ENCODE data around the gene ZFYVE19.
A peak's percentile ranks its signal among the peaks of the same experiment; 100 is the strongest.

Gene ZFYVE19

DNA sequence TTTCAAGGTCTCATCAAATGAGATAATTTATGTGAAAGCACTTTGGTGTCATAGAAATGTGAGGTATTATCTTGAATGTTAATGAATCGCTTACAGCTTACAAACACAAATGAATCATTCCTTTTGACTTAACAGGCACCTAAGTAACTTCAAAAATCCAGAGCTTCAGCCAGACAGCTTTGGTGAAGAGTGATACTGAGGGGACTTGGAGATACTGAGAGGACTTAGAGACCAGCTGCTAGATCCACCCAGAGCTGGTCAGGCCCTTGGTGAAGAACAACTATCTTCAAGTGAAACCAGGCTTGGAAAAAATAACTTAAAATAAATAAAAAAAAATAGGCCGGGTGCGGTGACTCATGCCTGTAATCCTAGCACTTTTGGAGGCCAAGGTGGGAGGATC is 16.2 kb upstream of the ZFYVE19 start:
- Mint-ChIP-seq H3K9me3 (no peaks in the 10 kb centered on the region), H3K27ac (no peak overlapping the region), H3K4me3 (no peak overlapping the region), H3K4me1 (peaks cover 46% of the 10 kb centered on the region), H3K27me3 (no peaks in the 10 kb centered on the region), H3K36me3 (ENCODE audit: low read depth) (peaks cover 10% of the 10 kb centered on the region)
- DNase-seq, result no peak
- no peak for ATAC-seq

- peaks cover 10% of the 10 kb centered on the region for H3K36me3 Mint-ChIP-seq (ENCODE audit: low read depth)
- no peak for ATAC-seq
- no peak overlapping the region for H3K27ac Mint-ChIP-seq
- DNase-seq, result no peak
- H3K4me3 Mint-ChIP-seq, result no peak overlapping the region
- no peaks in the 10 kb centered on the region for H3K9me3 Mint-ChIP-seq
- H3K4me1 Mint-ChIP-seq, result peaks cover 37% of the 10 kb centered on the region
- H3K27me3 Mint-ChIP-seq, result no peaks in the 10 kb centered on the region
These were observed 14.5 kb upstream of the ZFYVE19 start for GRCh38 chr15:40792394-40792793.

- H3K36me3 Mint-ChIP-seq (ENCODE audit: low read depth), result peaks cover 18% of the 10 kb centered on the region
- DNase-seq (no peak), ATAC-seq (peak; percentile 51)
- H3K27me3 Mint-ChIP-seq, result no peaks in the 10 kb centered on the region
- H3K4me1 Mint-ChIP-seq, result peaks cover 35% of the 10 kb centered on the region
- H3K27ac Mint-ChIP-seq, result peak overlapping the region; percentile 12
- no peaks in the 10 kb centered on the region for H3K9me3 Mint-ChIP-seq
- H3K4me3 Mint-ChIP-seq, result no peak overlapping the region
These were observed 13.5 kb upstream of the ZFYVE19 start for GRCh38 chr15:40793216-40793989.

GRCh38 chr15:40796041-40796440 is 10.8 kb upstream of the ZFYVE19 start:
- DNase-seq (no peak), ATAC-seq (no peak)
- Mint-ChIP-seq H3K27me3 (no peaks in the 10 kb centered on the region), H3K27ac (no peak overlapping the region), H3K9me3 (no peaks in the 10 kb centered on the region), H3K4me3 (no peak overlapping the region), H3K36me3 (ENCODE audit: low read depth) (peaks cover 19% of the 10 kb centered on the region), H3K4me1 (peaks cover 35% of the 10 kb centered on the region)

DNA sequence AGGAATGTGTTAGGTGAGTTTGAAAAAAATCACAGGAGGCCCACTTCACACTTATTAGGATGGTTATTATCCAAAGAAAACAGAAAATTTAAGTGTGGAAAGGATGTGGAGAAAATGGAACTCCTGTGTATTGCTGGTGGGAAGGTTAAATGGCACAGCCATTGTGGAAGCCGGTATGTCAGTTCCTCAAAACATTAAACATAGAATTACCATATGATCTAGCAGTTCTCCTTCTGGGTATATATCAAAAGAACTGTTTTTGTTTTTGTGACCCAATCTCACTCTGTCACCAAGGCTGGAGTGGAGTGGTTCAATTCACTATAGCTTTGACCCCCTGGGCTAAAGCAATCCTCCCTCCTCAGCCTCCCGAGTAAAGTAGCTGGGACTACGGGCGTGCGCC is 10.4 kb upstream of the ZFYVE19 start:
- Mint-ChIP-seq H3K4me3 (no peak overlapping the region), H3K27ac (no peak overlapping the region)
- DNase-seq, result no peak

DNA sequence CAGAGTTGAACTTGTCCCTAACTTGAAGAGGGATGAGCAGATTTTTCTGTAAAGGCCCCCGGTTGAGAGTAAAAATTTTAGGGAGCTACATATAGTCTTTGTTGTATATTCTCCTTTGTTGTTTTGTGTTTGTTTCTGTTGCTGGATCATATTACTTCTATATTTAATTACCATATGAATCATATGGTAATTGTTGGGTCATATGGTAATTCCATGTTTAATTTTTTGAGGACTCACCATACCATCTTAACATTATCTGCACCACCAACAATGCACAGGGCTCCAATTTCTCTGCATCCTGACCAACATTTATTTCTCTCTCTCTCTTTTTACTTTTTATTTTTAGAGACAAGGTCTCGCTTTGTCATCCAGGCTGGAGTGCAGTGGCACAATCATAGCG is 7.4 kb upstream of the ZFYVE19 start:
- no peak overlapping the region for H3K4me3 Mint-ChIP-seq
- H3K27ac Mint-ChIP-seq, result no peak overlapping the region
- peaks cover 36% of the 10 kb centered on the region for H3K4me1 Mint-ChIP-seq
- ATAC-seq (no peak), DNase-seq (no peak)
- H3K36me3 Mint-ChIP-seq (ENCODE audit: low read depth), result peaks cover 17% of the 10 kb centered on the region
- no peaks in the 10 kb centered on the region for H3K27me3 Mint-ChIP-seq
- no peaks in the 10 kb centered on the region for H3K9me3 Mint-ChIP-seq

More for the DNA sequence above, 10.4 kb upstream of the ZFYVE19 start:
- peaks cover 19% of the 10 kb centered on the region for H3K36me3 Mint-ChIP-seq (ENCODE audit: low read depth)
- H3K27me3 Mint-ChIP-seq, result no peaks in the 10 kb centered on the region
- ATAC-seq, result no peak
- no peaks in the 10 kb centered on the region for H3K9me3 Mint-ChIP-seq
- H3K4me1 Mint-ChIP-seq, result peaks cover 38% of the 10 kb centered on the region

DNA sequence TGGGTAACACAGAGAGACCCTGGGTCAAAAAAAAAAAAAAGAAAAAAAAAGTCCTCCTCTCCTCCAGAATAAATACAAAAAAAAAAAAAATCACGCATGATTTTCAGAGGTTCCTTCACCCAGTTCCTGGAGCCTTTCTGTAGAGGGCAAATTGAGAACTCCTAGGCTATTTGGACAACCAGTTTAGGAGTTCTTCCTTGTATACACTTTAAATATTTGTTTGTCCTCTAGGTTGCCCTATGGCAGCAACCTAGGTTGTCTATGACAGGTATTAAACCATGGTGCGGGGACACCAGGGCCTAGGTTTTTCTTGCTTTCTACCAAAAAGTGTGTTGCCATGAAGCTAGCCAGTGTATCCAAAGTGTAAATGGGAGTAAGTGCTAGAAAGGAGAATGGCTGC is 3.8 kb upstream of the ZFYVE19 start:
- ATAC-seq (no peak), DNase-seq (no peak)
- H3K36me3 Mint-ChIP-seq (ENCODE audit: low read depth), result peaks cover 17% of the 10 kb centered on the region
- H3K27me3 Mint-ChIP-seq, result no peaks in the 10 kb centered on the region
- no peak overlapping the region for H3K27ac Mint-ChIP-seq
- no peaks in the 10 kb centered on the region for H3K9me3 Mint-ChIP-seq
- peaks cover 36% of the 10 kb centered on the region for H3K4me1 Mint-ChIP-seq
- H3K4me3 Mint-ChIP-seq, result no peak overlapping the region

GRCh38 chr15:40803688-40804087 is 3.2 kb upstream of the ZFYVE19 start:
- H3K36me3 Mint-ChIP-seq (ENCODE audit: low read depth), result peaks cover 14% of the 10 kb centered on the region
- H3K27ac Mint-ChIP-seq, result no peak overlapping the region
- no peak overlapping the region for H3K4me3 Mint-ChIP-seq
- H3K27me3 Mint-ChIP-seq, result no peaks in the 10 kb centered on the region
- peaks cover 36% of the 10 kb centered on the region for H3K4me1 Mint-ChIP-seq
- no peak for DNase-seq
- no peaks in the 10 kb centered on the region for H3K9me3 Mint-ChIP-seq
- no peak for ATAC-seq

DNA sequence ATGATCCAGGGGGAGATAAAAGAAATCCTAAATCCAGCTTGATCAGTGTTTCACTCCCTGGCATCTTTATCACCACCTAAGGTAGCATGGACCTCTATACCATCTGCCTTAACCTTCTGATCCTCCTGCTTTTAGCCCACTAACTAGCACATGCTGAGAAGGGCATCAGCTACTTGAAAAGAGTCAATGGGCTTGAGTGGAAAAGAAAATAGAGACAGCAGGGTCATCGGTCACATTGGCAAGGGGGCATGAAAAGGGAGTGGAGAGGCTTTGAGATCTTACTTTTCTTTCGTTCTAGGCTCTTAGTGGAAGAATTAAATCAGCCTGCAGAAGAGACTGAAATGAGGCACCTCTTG is 239 bp upstream of the ZFYVE19 start:
- no peak for ATAC-seq
- H3K27ac Mint-ChIP-seq, result peak overlapping the region; percentile 99
- peaks cover 12% of the 10 kb centered on the region for H3K36me3 Mint-ChIP-seq (ENCODE audit: low read depth)
- DNase-seq, result no peak
- H3K4me3 Mint-ChIP-seq, result peak overlapping the region; percentile 92
- H3K4me1 Mint-ChIP-seq, result peaks cover 28% of the 10 kb centered on the region
- H3K9me3 Mint-ChIP-seq, result no peaks in the 10 kb centered on the region
- no peaks in the 10 kb centered on the region for H3K27me3 Mint-ChIP-seq

DNA sequence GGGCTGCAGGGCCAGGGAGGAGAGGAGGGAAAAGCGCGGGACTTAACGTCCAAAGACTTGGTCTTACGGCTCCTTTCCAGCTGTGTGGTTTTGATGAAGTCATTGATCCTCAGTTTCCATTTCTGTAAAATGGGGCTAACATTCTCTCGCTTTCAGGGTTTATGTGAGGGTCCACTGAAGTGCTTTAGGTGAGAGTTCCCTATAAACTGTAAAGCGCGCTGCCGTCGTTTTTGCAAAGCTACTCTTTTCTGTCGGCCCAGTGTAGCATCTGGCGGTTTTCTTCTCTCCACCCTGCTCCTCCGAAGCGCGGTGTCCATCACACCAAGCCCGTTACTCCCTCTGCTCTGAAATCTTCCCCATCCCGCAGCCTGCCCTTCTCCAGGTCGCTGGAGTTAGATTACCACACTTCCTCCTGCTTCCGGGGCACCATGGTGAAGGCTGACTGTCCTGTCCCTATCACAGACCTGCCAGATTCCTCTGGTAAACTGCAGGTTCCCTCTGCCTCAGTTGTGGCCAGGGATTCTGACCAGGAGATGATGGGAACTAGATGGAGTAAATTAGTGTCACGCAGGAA is 1.1 kb downstream of the ZFYVE19 start:
- Mint-ChIP-seq H3K4me3 (peak overlapping the region; percentile 92), H3K36me3 (ENCODE audit: low read depth) (peaks cover 7% of the 10 kb centered on the region), H3K9me3 (no peaks in the 10 kb centered on the region), H3K4me1 (peaks cover 22% of the 10 kb centered on the region), H3K27ac (peak overlapping the region; percentile 99), H3K27me3 (no peaks in the 10 kb centered on the region)
- ATAC-seq (no peak), DNase-seq (no peak)

DNA sequence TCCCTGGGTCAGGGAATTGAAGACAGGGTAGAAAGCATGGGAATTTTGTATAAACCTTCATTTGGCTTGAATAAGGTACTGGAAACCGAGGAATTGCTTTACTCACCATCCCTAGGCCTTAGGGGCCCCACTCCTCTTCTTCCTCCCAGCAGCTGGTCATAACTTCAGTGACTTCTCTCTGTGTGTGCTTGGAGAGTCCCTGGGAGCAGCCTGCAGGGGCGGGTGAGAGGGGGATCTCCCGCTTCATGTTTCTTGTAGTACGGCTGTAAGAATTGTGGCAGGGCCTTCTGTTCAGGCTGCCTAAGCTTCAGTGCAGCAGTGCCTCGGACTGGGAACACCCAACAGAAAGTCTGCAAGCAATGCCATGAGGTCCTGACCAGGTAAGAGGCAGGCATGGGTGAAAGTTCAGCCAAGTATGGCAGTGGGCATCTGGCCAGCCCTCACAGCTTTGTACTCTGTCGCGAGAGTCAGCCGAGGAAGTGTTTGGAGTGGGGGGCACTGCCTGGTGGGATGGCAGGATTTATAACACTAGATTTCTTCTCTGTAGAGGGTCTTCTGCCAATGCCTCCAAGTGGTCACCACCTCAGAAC is 2.1 kb downstream of the ZFYVE19 start:
- no peaks in the 10 kb centered on the region for H3K27me3 Mint-ChIP-seq
- no peaks in the 10 kb centered on the region for H3K9me3 Mint-ChIP-seq
- H3K4me3 Mint-ChIP-seq, result no peak overlapping the region
- DNase-seq (no peak), ATAC-seq (no peak)
- peaks cover 7% of the 10 kb centered on the region for H3K36me3 Mint-ChIP-seq (ENCODE audit: low read depth)
- no peak overlapping the region for H3K27ac Mint-ChIP-seq
- peaks cover 19% of the 10 kb centered on the region for H3K4me1 Mint-ChIP-seq

GRCh38 chr15:40812721-40813425 is 6.0 kb downstream of the ZFYVE19 start:
- no peak for ATAC-seq
- H3K9me3 Mint-ChIP-seq, result no peaks in the 10 kb centered on the region
- peaks cover 5% of the 10 kb centered on the region for H3K36me3 Mint-ChIP-seq (ENCODE audit: low read depth)
- no peaks in the 10 kb centered on the region for H3K27me3 Mint-ChIP-seq
- H3K4me3 Mint-ChIP-seq, result no peak overlapping the region
- peaks cover 10% of the 10 kb centered on the region for H3K4me1 Mint-ChIP-seq
- DNase-seq, result no peak
- no peak overlapping the region for H3K27ac Mint-ChIP-seq

DNA sequence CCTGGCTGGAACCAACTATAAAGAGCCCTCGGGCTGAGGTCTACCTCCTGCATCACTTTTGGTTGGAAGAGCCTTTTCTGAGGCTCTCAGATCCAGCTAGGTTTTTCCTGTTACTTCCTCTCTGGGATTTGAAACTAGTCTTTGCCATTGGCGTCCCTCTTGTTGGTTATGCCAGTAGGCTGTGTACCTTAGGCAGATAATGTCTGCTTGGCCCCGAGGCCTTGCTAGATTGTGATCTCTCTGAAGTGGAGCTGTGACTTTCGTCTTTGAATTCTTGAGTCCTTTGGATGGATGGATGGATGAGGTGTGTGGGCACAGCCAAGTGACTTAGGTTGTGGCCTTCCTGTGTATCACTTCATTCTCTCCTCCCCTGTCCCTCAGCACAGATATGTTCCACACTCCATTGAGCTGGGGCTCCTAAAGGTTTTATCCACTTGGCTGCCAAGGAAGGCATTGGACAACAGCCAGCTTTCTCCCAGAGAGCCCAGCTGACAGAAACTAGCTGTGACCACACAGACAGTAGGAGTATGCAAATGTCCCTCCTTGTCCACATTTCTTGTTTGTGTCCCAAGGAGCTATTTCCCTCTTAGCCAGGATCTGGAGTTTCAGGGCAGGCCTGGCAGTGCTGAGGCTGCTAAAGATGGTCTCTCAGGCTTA is 8.3 kb downstream of the ZFYVE19 start:
- Mint-ChIP-seq H3K4me3 (no peak overlapping the region), H3K36me3 (ENCODE audit: low read depth) (peaks cover 5% of the 10 kb centered on the region), H3K27ac (no peak overlapping the region), H3K27me3 (no peaks in the 10 kb centered on the region), H3K4me1 (no peaks in the 10 kb centered on the region), H3K9me3 (no peaks in the 10 kb centered on the region)
- ATAC-seq, result no peak
- DNase-seq, result no peak

- ATAC-seq, result no peak
- H3K9me3 Mint-ChIP-seq, result no peaks in the 10 kb centered on the region
- no peaks in the 10 kb centered on the region for H3K4me1 Mint-ChIP-seq
- no peak overlapping the region for H3K4me3 Mint-ChIP-seq
- peaks cover 3% of the 10 kb centered on the region for H3K36me3 Mint-ChIP-seq (ENCODE audit: low read depth)
- no peak for DNase-seq
- no peaks in the 10 kb centered on the region for H3K27me3 Mint-ChIP-seq
- H3K27ac Mint-ChIP-seq, result no peak overlapping the region
These were observed 12.2 kb downstream of the ZFYVE19 start for GRCh38 chr15:40819048-40819447.
